Natural killer cell (primary cell): Measurements from ENCODE around the gene THRB. TPM values are rescaled to one million over a fixed set of nuclear protein-coding genes. Genes with fewer than 3 reads are reported as not detected.

Source experiments
- ATAC-seq, 3 donors: fragments of 150-1000 bp in 2 of 3; fragments of 200-7000 bp in 1 of 3; cut with Tn5 transposase; 1 replicate in 1 of 3; 2 replicates in 2 of 3; pipeline ENCODE4 v1.10.0; 2021; ENCODE audit warnings: mild to moderate bottlenecking in 2 of 3, moderate library complexity in 2 of 3
- DNase-seq, 2 donors: peaks; one replicate each; pipeline versions ENCODE4 v3.0.0 to v3.0.0-alpha.2; 2013 to 2021; ENCODE audit warnings: mixed read lengths in 1 of 2
- H3K27ac ChIP-seq: one replicate; pipeline ENCODE4 v1.5.1; 2013; ENCODE audit warnings: mild to moderate bottlenecking, low read length
- H3K27me3 ChIP-seq: one replicate; pipeline ENCODE4 v1.6.1; 2013; ENCODE audit warnings: low read length; ENCODE audit not compliant: control insufficient read depth, insufficient read depth
- H3K36me3 ChIP-seq: one replicate; pipeline ENCODE4 v1.6.1; 2013; ENCODE audit warnings: low read length; ENCODE audit not compliant: control insufficient read depth, insufficient read depth
- H3K4me1 ChIP-seq: one replicate; pipeline ENCODE4 v1.6.1; 2013; ENCODE audit warnings: low read length; ENCODE audit not compliant: control insufficient read depth, insufficient read depth
- H3K4me3 ChIP-seq: one replicate; pipeline ENCODE4 v1.5.1; 2013; ENCODE audit warnings: low read length
- H3K9me3 ChIP-seq: one replicate; pipeline ENCODE4 v1.6.1; 2013; ENCODE audit warnings: low read length; ENCODE audit not compliant: control insufficient read depth, insufficient read depth
- H3K27ac Mint-ChIP-seq, 2 donors: one replicate each; pipeline ENCODE4 v1.8.0; 2022; ENCODE audit warnings: mild to moderate bottlenecking in 2 of 2, mixed read lengths in 2 of 2, moderate library complexity in 1 of 2
- H3K27me3 Mint-ChIP-seq, 2 donors: one replicate each; pipeline ENCODE4 v1.8.0; 2022; ENCODE audit warnings: low read depth in 2 of 2, mixed read lengths in 2 of 2
- H3K36me3 Mint-ChIP-seq: one replicate; pipeline ENCODE4 v1.8.0; 2022; ENCODE audit warnings: mixed read lengths
- H3K4me1 Mint-ChIP-seq, 2 donors: one replicate each; pipeline ENCODE4 v1.8.0; 2022; ENCODE audit warnings: mixed read lengths in 2 of 2
- H3K4me3 Mint-ChIP-seq: one replicate; pipeline ENCODE4 v1.8.0; 2022; ENCODE audit warnings: mild to moderate bottlenecking, moderate library complexity, mixed read lengths
- H3K9me3 Mint-ChIP-seq, 2 donors: one replicate each; pipeline ENCODE4 v1.8.0; 2022; ENCODE audit warnings: mixed read lengths in 2 of 2
- CTCF ChIP-seq: fragments of 200-600 bp; IDR thresholded peaks from one replicate; pipeline ENCODE4 v1.8.0; 2022; ENCODE audit warnings: antibody characterized with exemption
- WGBS: methylation state at CpG from one replicate; pipeline ENCODE4 v1.1.7; 2013; ENCODE audit warnings: missing lambda C conversion rate; ENCODE audit not compliant: insufficient coverage; 5-methylcytosine and 5-hydroxymethylcytosine counted together
- intact Hi-C: fragments of 100-400 bp; cut with micrococcal nuclease; formaldehyde crosslinking; loops from one replicate; pipeline ENCODE4 v1.14.2; 2022
- total RNA-seq, 4 donors: library from RNA; stranded (reverse); fragments of 120-200 nt in 1 of 4; gene quantifications; one replicate each; pipeline versions ENCODE4 v1.2.3 to v1.2.4, GENCODE V29; 2013 to 2022

The THRB gene
- total RNA-seq, 3 donors from 2014 or later (not counting 1 experiment from before 2014, with no cell fraction given): 0.05 TPM; not detected in 2

GRCh38 chr3:24480497-24480896, 14.2 kb downstream of the THRB start:
- Histone ChIP-seq H3K27ac (no peak overlapping the region), H3K9me3 (no peaks in the 10 kb centered on the region), H3K36me3 (no peaks in the 10 kb centered on the region), H3K4me3 (no peak overlapping the region), H3K4me1 (no peaks in the 10 kb centered on the region), H3K27me3 (no peaks in the 10 kb centered on the region)
- Mint-ChIP-seq H3K4me3 (no peak overlapping the region), H3K9me3 (peaks cover 4 to 7% of the 10 kb centered on the region in 2 donors), H3K27me3 (no peaks in the 10 kb centered on the region), H3K27ac (no peak overlapping the region), H3K36me3 (no peaks in the 10 kb centered on the region), H3K4me1 (no peaks in the 10 kb centered on the region)
- no peak for DNase-seq
- TF ChIP-seq CTCF: no peak
- intact Hi-C loops: loop anchor here (5.0 kb wide), 1 partner anchor 418 kb away; no protein-coding TSS in a partner anchor
- ATAC-seq: no peak

GRCh38 chr3:24479816-24480215, 14.8 kb downstream of the THRB start:
- ATAC-seq: no peak

GRCh38 chr3:24476871-24477656, 17.6 kb downstream of the THRB start:
- Histone ChIP-seq H3K27me3 (no peaks in the 10 kb centered on the region), H3K36me3 (no peaks in the 10 kb centered on the region), H3K4me3 (no peak overlapping the region), H3K4me1 (no peaks in the 10 kb centered on the region), H3K27ac (no peak overlapping the region), H3K9me3 (no peaks in the 10 kb centered on the region)
- Mint-ChIP-seq H3K9me3 (peaks cover 4 to 7% of the 10 kb centered on the region in 2 donors), H3K27ac (no peak overlapping the region), H3K27me3 (no peaks in the 10 kb centered on the region), H3K4me1 (no peaks in the 10 kb centered on the region), H3K36me3 (no peaks in the 10 kb centered on the region), H3K4me3 (no peak overlapping the region)
- intact Hi-C loops: no loop called here
- DNase-seq (no peak), ATAC-seq (no peak)
- 63% methylated on average over 2 of the region's 3 CpGs for WGBS
- no peak for TF ChIP-seq CTCF

More at GRCh38 chr3:24479816-24480215, 14.8 kb downstream of the THRB start:
- Mint-ChIP-seq H3K9me3 (peaks cover 4 to 7% of the 10 kb centered on the region in 2 donors), H3K27ac (no peak overlapping the region), H3K27me3 (no peaks in the 10 kb centered on the region), H3K36me3 (no peaks in the 10 kb centered on the region), H3K4me1 (no peaks in the 10 kb centered on the region), H3K4me3 (no peak overlapping the region)
- Histone ChIP-seq H3K27ac (no peak overlapping the region), H3K27me3 (no peaks in the 10 kb centered on the region), H3K9me3 (no peaks in the 10 kb centered on the region), H3K4me3 (no peak overlapping the region), H3K4me1 (no peaks in the 10 kb centered on the region), H3K36me3 (no peaks in the 10 kb centered on the region)
- no peak for DNase-seq
- no peak for TF ChIP-seq CTCF
- intact Hi-C loops: loop anchor here (5.0 kb wide), 1 partner anchor 418 kb away; no protein-coding TSS in a partner anchor

GRCh38 chr3:24475925-24476324, 18.7 kb downstream of the THRB start:
- TF ChIP-seq CTCF: no peak
- Histone ChIP-seq H3K4me3 (no peak overlapping the region), H3K9me3 (no peaks in the 10 kb centered on the region), H3K27me3 (no peaks in the 10 kb centered on the region), H3K4me1 (no peaks in the 10 kb centered on the region), H3K27ac (no peak overlapping the region), H3K36me3 (no peaks in the 10 kb centered on the region)
- ATAC-seq: no peak
- 70% methylated on average over 1 of the region's 1 CpG for WGBS
- no peak overlapping the region for H3K27ac Mint-ChIP-seq
- no peaks in the 10 kb centered on the region for H3K36me3 Mint-ChIP-seq
- no peaks in the 10 kb centered on the region for H3K27me3 Mint-ChIP-seq
- no peaks in the 10 kb centered on the region for H3K4me1 Mint-ChIP-seq
- intact Hi-C loops: no loop called here
- no peak for DNase-seq
- peaks cover 7% of the 10 kb centered on the region in 2 donors for H3K9me3 Mint-ChIP-seq
- H3K4me3 Mint-ChIP-seq: no peak overlapping the region
